Hippocampal formation (tissue), 2 donors: ENCODE results near the gene HDAC9.
"Not testable (repeated sequence)": the region's sequence is repeated elsewhere in the genome, so short reads cannot be mapped to it uniquely, and the experiment has no call there.

Source experiments
- DNase-seq, 2 donors: peaks; one replicate each; lab custom pipeline; 2025; lab: John Stamatoyannopoulos, UW

Gene HDAC9

DNA sequence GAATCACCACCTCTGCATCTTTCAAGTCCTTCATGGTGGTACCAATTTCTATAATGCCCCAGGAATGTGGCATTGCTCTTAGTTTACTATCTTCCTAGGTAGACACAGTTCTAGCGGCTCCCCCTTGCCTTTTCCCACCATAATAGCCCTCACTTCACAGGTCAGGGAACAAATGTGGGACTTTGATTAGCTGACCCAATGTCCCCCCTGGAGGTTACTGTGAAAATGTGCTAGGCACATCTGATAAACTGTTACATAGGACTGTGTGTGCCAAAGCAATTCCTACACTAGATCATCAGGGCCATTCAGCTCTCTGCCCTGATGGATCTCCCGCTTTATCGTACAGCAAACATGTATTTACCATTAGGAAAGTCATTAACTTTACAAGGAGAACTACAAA is 527.9 kb downstream of the HDAC9 start:
- DNase-seq, result no peak

DNA sequence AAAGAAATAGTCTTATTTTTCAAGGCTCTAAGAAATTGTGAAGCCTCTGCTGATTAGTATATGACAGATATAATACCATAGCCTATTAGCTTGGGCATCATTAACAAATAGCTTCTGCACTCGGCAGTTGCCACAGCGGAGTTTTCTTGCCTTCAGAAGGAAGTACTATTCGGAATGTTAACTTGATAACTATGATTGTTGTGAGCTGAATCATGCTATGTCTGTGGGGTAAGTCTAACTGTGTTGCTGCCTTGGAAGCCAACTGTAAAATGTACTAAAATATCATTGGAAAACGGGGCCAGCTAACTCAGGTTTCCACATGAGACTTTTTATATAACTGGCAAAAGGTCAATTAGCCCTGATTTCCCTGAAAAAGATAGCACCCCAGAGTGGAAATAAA is 528.7 kb downstream of the HDAC9 start:
- no peak for DNase-seq

DNA sequence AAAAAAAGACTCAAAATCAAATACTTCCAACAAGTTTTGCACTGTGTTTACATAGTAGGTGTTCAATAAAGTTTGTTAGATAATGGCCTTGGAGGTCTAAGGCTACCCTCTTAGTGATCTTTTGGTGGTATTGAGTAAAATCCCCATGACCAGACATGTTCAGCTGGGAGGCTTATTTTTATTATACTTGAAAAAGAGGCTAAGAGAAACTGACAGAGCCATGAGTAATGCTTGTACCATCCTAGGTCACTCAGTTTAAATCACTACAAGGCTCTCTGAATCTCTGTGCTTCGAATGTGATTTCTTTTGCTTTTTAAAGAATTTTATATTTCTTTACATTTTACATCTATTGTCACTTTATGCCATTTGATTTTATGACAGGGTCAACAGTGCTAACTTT is 531.3 kb downstream of the HDAC9 start:
- no peak for DNase-seq

DNA sequence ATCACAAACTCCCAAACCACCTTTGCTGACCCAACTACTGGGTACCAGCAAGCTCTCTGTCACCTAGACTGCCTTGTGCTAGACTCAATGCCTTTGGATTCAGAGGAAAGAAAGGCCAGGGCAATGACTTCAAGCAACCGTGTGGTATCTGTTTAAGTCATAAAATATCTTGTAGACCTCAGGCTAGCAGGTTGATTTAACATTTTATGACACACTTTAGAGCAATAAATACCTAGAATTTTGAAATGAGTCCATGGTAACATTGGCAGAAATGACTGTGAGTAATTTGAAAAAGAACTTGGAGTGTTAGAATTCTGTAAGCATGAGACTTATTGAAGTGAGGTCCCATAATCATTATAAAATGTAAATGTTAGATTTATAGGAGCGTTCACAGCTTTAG is 534.7 kb downstream of the HDAC9 start:
- DNase-seq, result no peak

DNA sequence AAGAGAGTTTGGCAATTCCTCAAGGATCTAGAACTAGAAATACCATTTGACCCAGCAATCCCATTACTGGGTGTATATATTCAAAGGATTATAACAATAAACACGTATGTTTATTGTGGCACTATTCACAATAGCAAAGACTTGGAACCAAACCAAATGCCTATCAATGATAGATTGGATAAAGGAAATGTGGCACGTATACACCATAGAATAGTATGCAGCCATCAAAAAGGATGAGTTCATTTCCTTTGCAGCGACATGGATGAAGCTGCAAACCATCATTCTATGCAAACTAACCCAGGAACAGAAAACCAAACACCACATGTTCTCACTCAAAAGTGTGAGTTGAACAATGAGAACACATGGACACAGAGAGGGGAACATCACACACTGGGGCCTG is 537.4 kb downstream of the HDAC9 start:
- DNase-seq, result not testable (repeated sequence)

DNA sequence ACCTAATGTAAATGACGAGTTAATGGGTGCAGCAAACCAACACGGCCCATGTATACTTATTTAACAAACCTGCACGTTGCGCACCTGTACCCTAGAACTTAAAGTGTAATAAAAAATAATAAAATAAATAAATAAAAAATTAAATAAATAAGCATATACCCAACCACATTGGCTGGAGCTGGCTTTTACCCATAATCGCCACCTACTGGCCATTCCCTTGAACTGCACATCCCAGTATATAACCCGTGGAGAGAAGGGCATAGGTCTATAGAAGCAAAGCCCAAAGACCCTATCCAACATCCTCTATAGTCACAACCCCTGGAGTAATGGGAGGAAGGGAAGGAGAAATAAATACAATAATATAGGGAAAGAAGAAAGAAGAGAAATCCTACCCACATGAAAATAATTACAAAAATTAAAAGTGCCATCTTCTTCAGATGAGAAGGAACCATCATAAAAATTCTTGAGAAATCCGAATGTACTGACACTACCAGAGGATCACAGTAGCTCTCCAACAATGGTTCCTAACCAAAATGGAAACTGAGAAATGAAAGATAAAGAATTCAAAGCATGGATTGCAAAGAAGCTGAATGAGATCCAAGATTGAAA is 556.3 kb downstream of the HDAC9 start:
- DNase-seq, result no peak
